Transverse colon (tissue), 4 donors: ENCODE measurements around the gene GGA1. TPM values are rescaled to one million over a fixed set of nuclear protein-coding genes. Genes with fewer than 3 reads are reported as not detected.

Source experiments
- DNase-seq: peaks from one replicate; pipeline ENCODE4 v3.0.0-alpha.2; 2019
- H3K27ac ChIP-seq, 4 donors: fragments of 200-600 bp; sonication (generic); 2 replicates each; pipeline ENCODE4 v1.5.1; 2016 to 2018; ENCODE audit warnings: inconsistent platforms in 4 of 4
- H3K27me3 ChIP-seq: fragments of 200-600 bp; sonication (generic); 2 replicates; pipeline ENCODE4 v1.5.1; 2017; ENCODE audit warnings: inconsistent platforms
- H3K36me3 ChIP-seq, 4 donors: fragments of 200-600 bp; sonication (generic); 2 replicates each; pipeline ENCODE4 v1.5.1; 2017 to 2019; ENCODE audit warnings: inconsistent platforms in 4 of 4
- H3K4me1 ChIP-seq, 4 donors: fragments of 200-600 bp; sonication (generic); 2 replicates each; pipeline ENCODE4 v1.5.1; 2017 to 2020; ENCODE audit warnings: inconsistent platforms in 4 of 4
- H3K4me3 ChIP-seq, 4 donors: fragments of 200-600 bp; sonication (generic); 1 replicate in 1 of 4; 2 replicates in 3 of 4; pipeline versions ENCODE4 v1.5.1 to v1.6.1; 2017 to 2019; ENCODE audit warnings: inconsistent platforms in 4 of 4
- H3K9me3 ChIP-seq, 2 donors: fragments of 200-600 bp; sonication (generic); 2 replicates each; pipeline ENCODE4 v1.5.1; 2017 to 2019; ENCODE audit warnings: inconsistent platforms in 2 of 2
- CTCF ChIP-seq, 5 experiments: fragments of 200-600 bp in 3 of 5; fragments of 450-650 bp in 2 of 5; sonication (generic) in 3 of 5; IDR thresholded peaks; 1 replicate in 2 of 5; 2 replicates in 3 of 5; pipeline ENCODE4 v1.5.1; 2016 to 2017; ENCODE audit warnings: antibody characterized with exemption in 5 of 5, inconsistent platforms in 3 of 5, mild to moderate bottlenecking in 2 of 5, moderate library complexity in 1 of 5
- EP300 ChIP-seq: sonication (generic); formaldehyde crosslinking; IDR thresholded peaks from one replicate; pipeline ENCODE4 v1.6.1; 2017; ENCODE audit warnings: antibody characterized with exemption, low read depth
- POLR2A ChIP-seq: fragments of 450-650 bp; IDR thresholded peaks from one replicate; pipeline ENCODE4 v1.6.1; 2016; ENCODE audit warnings: antibody characterized with exemption, mild to moderate bottlenecking, moderate library complexity
- POLR2AphosphoS5 ChIP-seq, 3 donors: sonication (generic); formaldehyde crosslinking; IDR thresholded peaks; one replicate each; pipeline ENCODE4 v1.6.1; 2016; ENCODE audit warnings: antibody characterized with exemption in 3 of 3
- WGBS, 2 donors: methylation state at CpG; one replicate each; pipeline ENCODE4 v1.1.5; 2018; ENCODE audit warnings: low coverage in 1 of 2; 5-methylcytosine and 5-hydroxymethylcytosine counted together
- in situ Hi-C, 4 donors: fragments of 200-750 bp; cut with MboI; loops; one replicate each; pipeline versions ENCODE4 v1.15.0 to v1.15.1; 2017; ENCODE audit warnings: low sequenced_read_pairs in 3 of 4, low pct_ligation_motif_present in 1 of 4, low pct_unique_long_range_greater_than_20kb in 1 of 4
- intact Hi-C: fragments of 100-400 bp; cut with DNase I; formaldehyde crosslinking; loops from one replicate; pipeline ENCODE4 v1.15.1; 2023; ENCODE audit warnings: low total_unique reads
- total RNA-seq, 4 donors: library from RNA; depleted of rRNA; stranded (reverse); fragments of >200 nt; gene quantifications; one replicate each; pipeline ENCODE4 v1.1.0, GENCODE V29; 2016

Gene GGA1
- total RNA-seq, 4 donors from 2014 or later: 60.1 to 142 (median 73.8) TPM

GRCh38 chr22:37633089-37633624 is 24.5 kb downstream of the GGA1 start:
- Histone ChIP-seq H3K4me3 (peak overlapping the region in 1 of 4 donors; percentile 18), H3K4me1 (peaks cover 46 to 60% (median 49%) of the 10 kb centered on the region in 4 donors), H3K27me3 (no peaks in the 10 kb centered on the region), H3K9me3 (no peaks in the 10 kb centered on the region), H3K36me3 (no peaks in the 10 kb centered on the region), H3K27ac (peak overlapping the region; percentile 83 to 93 (median 88))
- no peak for TF ChIP-seq EP300
- no peak for TF ChIP-seq POLR2A
- TF ChIP-seq POLR2AphosphoS5 (IDR thresholded peaks at IDR 0.05): no peak
- no peak for TF ChIP-seq CTCF (IDR thresholded peaks at IDR 0.05)
- 42 to 80% methylated on average over 3 to 11 of the region's 11 CpGs for WGBS, 2 donors
- in situ Hi-C loops: no loop called here
- peak; percentile 54 for DNase-seq
- intact Hi-C loops: no loop called here

GRCh38 chr22:37633625-37634416 is 25.2 kb downstream of the GGA1 start:
- DNase-seq: peak; percentile 84
- Histone ChIP-seq H3K9me3 (no peaks in the 10 kb centered on the region), H3K27me3 (no peaks in the 10 kb centered on the region), H3K4me1 (peaks cover 51 to 64% (median 52%) of the 10 kb centered on the region in 4 donors), H3K4me3 (peak overlapping the region in 1 of 4 donors; percentile 18), H3K27ac (peak overlapping the region; percentile 83 to 93 (median 88)), H3K36me3 (no peaks in the 10 kb centered on the region)
- intact Hi-C loops: no loop called here
- in situ Hi-C loops: no loop called here
- WGBS, 2 donors: 24% methylated on average over 23 of the region's 24 CpGs; no CpG with 5 or more reads in 1 of the 2 donors
- TF ChIP-seq CTCF (IDR thresholded peaks at IDR 0.05) (peak in 1 of 5 experiments; percentile 10), POLR2AphosphoS5 (IDR thresholded peaks at IDR 0.05) (peak in 2 of 3 donors; percentile 28 to 34), EP300 (no peak)

GRCh38 chr22:37634417-37634924 is 25.8 kb downstream of the GGA1 start:
- intact Hi-C loops: no loop called here
- no peak overlapping the region for H3K4me3 ChIP-seq
- WGBS, 2 donors: 70% methylated on average over 8 of the region's 8 CpGs; no CpG with 5 or more reads in 1 of the 2 donors
- TF ChIP-seq CTCF (IDR thresholded peaks at IDR 0.05) (peak in 1 of 5 experiments; percentile 14), EP300 (no peak)
- in situ Hi-C loops: no loop called here
- no peak for DNase-seq
- H3K4me1 ChIP-seq: peaks cover 54 to 69% (median 58%) of the 10 kb centered on the region in 4 donors
- H3K27ac ChIP-seq: peak overlapping the region; percentile 83 to 93 (median 88)
- H3K36me3 ChIP-seq: no peaks in the 10 kb centered on the region
- no peaks in the 10 kb centered on the region for H3K27me3 ChIP-seq
- H3K9me3 ChIP-seq: no peaks in the 10 kb centered on the region

GRCh38 chr22:37635157-37635556 is 26.5 kb downstream of the GGA1 start:
- TF ChIP-seq POLR2A (no peak), CTCF (IDR thresholded peaks at IDR 0.05) (no peak), POLR2AphosphoS5 (IDR thresholded peaks at IDR 0.05) (no peak), EP300 (no peak)
- no peak overlapping the region for H3K4me3 ChIP-seq
- H3K27me3 ChIP-seq: no peaks in the 10 kb centered on the region
- DNase-seq: no peak
- peak overlapping the region; percentile 83 to 93 (median 88) for H3K27ac ChIP-seq
- H3K9me3 ChIP-seq: no peaks in the 10 kb centered on the region
- WGBS, 2 donors: 81% methylated on average over 7 of the region's 7 CpGs; no CpG with 5 or more reads in 1 of the 2 donors
- in situ Hi-C loops (no loop called here), intact Hi-C loops (no loop called here)
- no peaks in the 10 kb centered on the region for H3K36me3 ChIP-seq
- H3K4me1 ChIP-seq: peaks cover 54 to 75% (median 60%) of the 10 kb centered on the region in 4 donors
